ENCODE measurements around the gene AKAP8L.
A peak's percentile ranks its signal among the peaks of the same experiment; 100 is the strongest.
"Not testable (repeated sequence)": the region's sequence is repeated elsewhere in the genome, so short reads cannot be mapped to it uniquely, and the experiment has no call there.

AKAP8L gene

DNA sequence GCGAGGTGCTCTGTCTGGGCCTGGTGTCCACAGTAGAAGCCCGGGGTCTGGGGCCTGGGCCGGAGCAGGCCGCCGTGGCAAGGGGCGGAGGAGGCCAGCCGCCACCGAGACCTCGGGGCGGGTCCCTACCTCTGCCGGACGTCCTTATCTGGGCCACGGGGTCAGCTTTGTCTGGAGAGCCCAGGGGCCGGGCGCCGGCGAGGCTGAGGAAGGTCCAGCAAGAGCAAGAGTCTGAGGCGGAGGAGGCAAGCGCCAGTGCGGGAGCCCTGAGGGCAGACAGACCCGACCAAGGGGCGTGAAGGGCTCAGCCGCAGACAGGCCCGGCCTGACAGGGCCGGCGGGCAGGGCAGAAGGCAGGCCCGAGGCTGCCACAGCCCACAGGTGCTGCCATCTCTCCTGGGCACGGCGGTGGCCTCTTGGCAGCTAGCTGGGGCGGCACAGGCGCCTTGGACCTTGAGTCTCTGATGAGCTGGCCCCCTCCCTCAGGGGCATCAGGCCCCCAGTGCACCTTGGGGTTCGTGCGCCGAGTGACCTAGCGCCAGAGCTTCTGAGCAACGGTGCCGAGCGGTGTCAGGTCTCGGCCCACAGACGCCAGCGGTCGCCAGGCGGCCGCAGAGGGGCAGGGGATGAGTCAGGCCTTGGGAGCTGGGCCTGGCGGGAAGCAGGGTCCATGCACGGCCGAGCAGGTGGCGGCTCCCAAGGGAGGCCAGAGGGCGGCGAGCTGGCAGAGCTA is 20.1 kb downstream of the AKAP8L start:
- no peak overlapping the region for H3K27ac ChIP-seq
- H3K4me3 ChIP-seq = no peak overlapping the region

DNA sequence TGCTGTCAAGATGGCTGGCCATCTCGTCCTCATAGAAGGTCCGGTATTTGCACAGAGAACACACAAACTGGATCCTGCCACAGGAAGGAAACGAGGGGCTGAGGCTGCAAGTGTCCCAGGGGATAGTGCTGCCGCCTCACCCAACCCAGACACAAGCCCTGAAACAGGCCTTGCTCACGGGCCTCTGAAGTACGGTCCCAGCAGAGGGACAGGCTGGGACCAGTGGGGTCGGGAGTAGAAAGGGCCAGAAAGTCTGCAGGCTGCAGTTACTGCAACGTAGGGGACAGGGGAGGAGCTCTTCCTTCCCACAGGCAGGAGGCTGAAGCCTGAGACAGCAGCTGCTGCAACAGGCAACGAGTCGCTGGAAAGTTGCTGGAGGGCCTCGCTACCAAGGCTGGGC is 21.0 kb downstream of the AKAP8L start:
- Histone ChIP-seq H3K4me3 (no peak overlapping the region), H3K27ac (no peak overlapping the region)

DNA sequence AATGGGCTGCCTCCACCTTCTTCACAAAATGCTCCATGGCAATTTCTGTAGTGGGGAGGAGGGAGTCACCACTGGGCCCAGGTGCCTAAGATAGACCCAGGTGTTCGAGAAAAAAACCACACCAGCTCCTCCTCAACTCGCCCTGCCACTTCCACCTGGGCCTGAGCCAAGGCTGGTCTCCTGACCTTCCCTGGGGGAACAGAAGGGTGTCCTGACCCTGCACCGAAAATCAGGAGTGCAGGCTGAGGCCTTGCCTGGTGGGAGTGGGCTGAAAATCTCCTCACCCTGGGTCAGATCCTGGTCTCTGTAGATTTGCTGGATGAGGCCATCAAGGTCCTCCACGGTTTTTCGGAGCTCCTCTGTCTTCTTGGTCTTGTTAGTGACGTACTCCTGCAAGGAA is 21.6 kb downstream of the AKAP8L start:
- Histone ChIP-seq H3K27ac (no peak overlapping the region), H3K4me3 (no peak overlapping the region)

DNA sequence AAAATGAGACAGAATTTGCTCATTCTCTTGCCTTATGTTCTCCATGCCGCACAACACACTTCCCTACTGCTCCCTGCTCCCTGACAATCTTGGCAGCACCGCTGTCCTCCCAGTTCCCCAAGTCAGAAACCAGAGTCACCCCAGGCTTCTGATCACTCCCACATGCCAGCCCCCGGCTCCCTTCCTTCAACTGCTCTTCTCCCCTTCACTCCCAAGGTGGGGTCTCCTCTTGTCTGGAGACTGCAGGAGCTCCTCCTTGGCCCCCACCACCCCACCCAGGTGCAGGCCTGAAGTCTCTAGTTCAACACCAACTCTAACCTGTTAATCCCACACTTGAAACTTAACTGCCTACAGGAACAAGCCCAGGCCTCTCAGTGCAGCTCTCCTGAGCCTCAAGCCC is 22.4 kb downstream of the AKAP8L start:
- no peak overlapping the region for H3K27ac ChIP-seq
- H3K4me3 ChIP-seq = no peak overlapping the region

DNA sequence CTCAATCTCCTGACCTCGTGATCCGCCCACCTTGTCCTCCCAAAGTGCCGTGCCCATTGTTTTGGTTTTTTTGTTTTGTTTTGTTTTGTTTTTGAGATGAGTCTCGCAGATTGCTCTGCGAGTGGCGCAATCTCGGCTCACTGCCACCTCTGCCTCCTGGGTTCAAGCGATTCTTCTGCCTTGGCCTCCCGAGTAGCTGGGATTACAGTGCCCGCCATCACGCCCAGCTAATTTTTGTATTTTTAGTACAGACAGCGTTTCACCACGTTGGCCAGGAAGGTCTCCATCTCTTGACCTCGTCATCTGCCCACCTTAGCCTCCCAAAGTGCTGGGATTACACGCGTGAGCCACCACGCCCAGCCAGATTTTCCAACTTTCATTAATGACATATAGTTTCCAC is 23.5 kb downstream of the AKAP8L start:
- not testable (repeated sequence) for H3K27ac ChIP-seq, H3K4me3 ChIP-seq

DNA sequence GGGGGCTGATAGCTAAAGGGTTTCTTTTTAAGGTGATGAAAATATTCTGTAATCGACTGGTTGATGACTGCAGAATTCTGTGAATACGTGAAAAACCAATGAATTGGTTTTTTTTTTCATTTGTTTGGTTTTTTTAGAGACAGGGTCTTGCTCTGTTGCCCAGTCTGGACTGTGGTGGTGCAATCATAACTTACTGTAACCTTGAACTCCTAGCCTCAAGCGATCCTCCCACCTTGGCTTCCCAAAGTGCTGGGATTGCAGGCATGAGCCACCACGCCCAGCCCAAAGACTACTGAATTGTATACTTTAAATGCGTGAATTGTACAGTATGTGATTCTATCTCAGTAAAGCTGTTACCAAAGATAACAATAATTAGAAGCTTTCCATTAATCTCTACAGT is 24.4 kb downstream of the AKAP8L start:
- Histone ChIP-seq H3K4me3 (no peak overlapping the region), H3K27ac (no peak overlapping the region)

DNA sequence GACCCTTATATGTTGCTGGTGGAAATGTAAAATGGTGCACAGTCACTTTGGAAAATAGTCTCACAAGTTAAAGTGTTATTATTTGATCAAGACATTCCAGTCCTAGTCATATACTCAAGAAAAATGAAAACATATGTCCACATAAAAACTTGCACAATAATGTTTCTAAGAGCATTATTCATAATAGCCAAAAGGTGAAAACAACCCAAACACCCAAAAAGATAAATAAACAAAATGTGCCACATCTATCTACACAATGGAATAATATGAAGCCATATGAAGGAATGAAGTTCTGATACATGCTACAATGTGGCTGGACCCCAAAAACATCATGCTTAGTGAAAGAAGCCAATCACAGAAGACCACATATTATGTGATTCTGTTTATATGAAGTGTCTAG is 24.8 kb downstream of the AKAP8L start:
- H3K27ac ChIP-seq = no peak overlapping the region
- no peak overlapping the region for H3K4me3 ChIP-seq

DNA sequence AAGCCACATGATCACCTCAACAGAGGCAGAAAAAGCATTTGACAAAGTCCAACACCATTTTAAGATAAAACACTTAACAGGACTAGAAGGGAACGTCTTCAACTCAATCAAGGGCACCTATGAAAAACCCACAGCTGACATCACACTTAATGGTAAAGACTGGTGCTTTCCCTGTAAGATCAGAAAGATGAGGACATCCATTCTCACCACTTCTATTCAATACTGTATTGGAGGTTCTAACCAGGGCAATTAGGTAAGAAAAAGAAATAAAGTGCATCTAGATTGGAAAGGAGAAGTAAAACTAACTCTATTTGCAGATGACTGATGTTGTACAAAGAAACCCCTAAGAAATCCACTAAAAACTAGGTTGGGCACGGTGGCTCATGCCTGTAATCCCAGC is 28.0 kb downstream of the AKAP8L start:
- H3K27ac ChIP-seq = no peak overlapping the region

DNA sequence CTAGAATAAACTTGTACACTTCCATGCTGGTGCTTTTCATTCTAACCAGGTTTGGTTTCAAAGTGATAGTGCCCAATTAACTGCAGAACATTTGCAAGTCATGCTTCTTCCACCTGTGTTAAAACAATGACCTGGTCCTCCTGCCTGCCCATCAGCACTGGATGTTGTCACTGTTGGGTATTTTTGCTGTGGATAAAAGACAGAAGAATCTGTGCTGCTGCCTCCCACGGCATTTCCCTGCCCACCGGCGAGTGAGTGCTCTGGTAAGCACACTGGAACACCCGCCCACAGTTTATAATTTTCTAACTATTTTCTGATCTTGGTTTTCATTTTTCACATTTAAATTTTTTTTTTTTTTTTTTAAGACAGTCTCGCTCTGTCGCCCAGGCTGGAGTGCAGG is 36.9 kb downstream of the AKAP8L start:
- Histone ChIP-seq H3K27ac (no peak overlapping the region), H3K4me3 (no peak overlapping the region)

More for the DNA sequence above, 28.0 kb downstream of the AKAP8L start:
- no peak overlapping the region for H3K4me3 ChIP-seq

DNA sequence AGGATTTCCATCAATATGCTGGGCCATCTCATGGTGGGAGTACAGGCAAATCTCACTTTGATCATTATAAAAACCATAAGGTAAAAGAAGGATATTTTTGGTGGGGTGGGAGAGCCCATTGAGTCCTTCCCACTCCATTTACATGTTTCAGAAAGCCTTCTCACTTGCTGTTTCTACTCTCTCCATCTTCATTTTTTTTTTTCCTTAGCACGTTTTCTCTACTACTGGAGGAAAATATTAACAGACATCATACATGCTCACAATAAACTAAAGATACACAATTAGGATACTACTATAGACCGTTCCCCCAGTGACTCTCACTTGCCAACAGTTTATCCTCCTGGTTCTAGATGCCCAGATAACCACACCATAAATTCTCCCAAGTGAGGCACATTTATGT is 37.4 kb downstream of the AKAP8L start:
- H3K27ac ChIP-seq = peak overlapping the region in 1 of 21 experiments; percentile 29

DNA sequence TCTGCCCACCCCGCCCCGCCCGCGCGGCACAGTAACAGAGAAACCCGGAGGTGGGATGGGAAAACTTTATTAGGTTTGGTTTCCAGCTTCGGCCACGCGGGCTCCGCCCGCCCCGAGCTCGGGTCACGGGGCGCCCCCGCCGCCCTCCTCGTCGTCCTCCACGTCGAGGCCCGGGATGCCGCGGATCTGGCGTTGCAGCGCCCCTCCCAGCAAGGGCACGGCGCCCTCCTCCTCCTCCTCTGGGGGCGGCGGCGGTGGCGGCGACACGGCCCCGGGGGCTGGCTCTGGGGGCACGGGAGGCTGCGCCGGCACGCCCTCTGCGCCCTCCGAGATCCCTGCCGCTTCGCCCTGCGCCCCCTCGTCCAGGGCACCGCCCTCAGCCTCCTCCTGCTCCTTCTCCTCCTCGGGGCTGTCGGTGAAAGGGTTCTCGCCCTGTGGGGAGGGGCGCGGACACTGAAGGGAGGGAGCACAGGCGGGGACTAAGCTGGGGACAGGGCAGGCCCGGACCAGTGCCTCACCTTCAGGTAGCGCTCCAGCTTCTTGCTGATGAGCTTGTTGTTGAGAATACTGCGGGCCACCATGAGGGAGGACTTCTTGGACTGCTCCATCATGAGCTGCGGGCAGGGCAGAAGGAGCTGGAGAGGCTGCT is 38.7 kb downstream of the AKAP8L start:
- H3K4me3 ChIP-seq = peak overlapping the region; percentile 72 to 100 (median 87)
- H3K27ac ChIP-seq = peak overlapping the region; percentile 23 to 100 (median 98)

More for the DNA sequence above, 37.4 kb downstream of the AKAP8L start:
- no peak overlapping the region for H3K4me3 ChIP-seq

DNA sequence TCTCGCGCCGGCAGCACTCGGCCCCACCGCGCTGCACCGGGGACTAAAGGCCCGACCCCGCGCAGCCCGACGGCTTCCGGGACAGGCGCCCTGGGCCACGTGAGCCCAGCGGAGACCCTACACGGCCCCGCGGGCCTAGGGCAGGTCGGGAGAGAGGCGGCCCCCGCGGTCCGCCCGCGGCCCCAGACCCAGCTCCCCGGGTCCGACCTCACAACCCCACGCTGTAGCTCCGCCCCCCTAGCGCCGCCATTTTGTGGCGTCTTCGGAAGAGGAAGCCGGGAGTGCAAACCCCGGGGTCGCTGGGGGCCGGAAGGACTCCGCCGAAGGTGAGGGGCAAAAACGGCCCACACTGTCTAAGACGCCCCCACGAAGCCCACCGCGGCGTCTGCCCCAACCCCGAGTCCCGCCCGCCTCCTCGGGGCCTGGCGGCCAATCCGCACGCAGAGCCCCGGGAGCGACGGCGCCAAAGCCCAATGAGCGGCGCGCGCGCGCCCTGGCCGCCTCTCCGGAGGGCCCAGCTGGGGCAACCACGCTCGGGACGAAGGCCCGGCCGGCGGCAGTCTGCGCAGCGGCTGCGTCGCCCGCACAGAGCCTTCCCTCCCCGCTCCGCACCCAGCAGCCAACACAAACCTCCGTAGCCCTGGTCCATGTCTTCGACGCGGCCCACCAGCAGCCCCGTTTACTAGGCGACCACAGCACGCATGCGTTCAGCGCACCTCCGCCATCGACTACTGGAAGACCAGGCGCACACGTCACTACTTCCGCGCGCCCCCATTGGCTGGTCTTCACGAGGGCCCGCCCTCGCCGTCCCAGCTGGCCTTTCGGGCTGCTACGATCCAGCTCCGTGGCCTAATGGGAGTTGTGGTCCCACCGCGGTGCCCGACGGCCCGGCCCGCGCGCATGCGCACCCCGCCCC is 39.4 kb downstream of the AKAP8L start, which contains the start of gene AKAP8:
Gene AKAP8, minus strand, starts transcription at position 705 of the 916 bp plus-strand sequence. Its CDS starts 56 bp downstream, at position 649.
- peak within 1 kb of the TSS; percentile 84 to 100 (median 98) for H3K27ac ChIP-seq

DNA sequence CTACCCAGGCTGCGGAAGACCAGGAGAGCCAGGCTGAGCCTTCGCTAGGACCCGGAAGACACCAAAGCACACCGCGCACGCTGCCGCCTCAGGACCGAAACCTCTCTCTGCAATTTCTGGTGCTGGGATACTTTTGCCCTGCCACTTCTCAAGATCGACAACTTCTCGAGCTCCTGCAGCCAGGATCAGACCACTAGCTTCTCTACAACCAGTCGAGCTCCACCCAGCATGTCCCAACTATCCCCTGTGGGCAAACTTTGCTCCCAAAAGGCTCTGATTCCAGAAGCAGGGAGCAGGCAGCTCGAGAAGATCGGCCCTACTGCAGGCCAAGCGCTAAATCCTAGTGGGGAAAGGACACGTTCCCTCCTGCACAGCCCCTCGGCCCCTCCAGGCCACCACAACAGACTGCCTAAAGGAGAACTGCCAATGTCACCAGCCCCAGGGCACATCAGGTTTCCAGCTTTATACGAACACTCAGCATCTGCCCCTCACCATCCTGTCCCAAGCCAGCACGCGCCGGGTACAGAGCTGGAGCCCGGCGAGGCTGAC is 40.2 kb downstream of the AKAP8L start:
- H3K4me3 ChIP-seq = peak overlapping the region; percentile 72 to 100 (median 87)
- peak overlapping the region; percentile 84 to 100 (median 98) for H3K27ac ChIP-seq

More for the DNA sequence above, 39.4 kb downstream of the AKAP8L start, which contains the start of gene AKAP8:
- H3K4me3 ChIP-seq = peak within 1 kb of the TSS; percentile 72 to 100 (median 87)

DNA sequence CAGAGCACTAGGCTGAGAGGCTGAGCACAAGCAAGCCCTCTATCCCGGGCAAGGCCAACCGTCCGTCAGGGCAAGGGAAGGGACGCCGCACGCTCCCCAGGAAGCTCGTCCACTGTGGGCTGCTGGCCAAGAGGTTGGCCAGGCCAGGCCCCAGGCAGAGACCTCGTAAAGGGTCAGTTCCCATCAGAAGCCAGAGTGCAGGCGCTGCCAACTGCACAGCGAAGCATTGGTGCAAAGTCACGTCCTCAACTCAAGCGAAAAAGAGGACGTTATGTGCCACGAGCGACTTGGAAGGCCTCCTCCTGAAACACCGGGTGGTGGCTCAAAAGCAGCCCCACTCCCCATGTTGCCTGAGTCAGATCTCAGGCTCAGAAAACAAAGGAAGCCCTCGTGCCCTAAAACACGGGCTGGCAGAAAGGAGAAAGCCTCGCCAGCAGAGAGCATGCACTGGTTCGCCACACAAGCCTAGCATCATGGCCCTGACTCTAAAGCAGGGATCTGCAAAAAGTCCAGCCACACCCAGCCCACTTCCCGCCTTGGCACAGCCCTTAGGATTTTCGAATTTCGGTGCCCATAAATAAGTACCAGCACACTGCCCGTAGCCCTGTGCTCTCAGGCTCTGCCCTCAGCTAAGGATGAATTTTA is 43.9 kb downstream of the AKAP8L start:
- H3K27ac ChIP-seq = peak overlapping the region in 9 of 21 experiments; percentile 6 to 72 (median 32)
- H3K4me3 ChIP-seq = no peak overlapping the region

DNA sequence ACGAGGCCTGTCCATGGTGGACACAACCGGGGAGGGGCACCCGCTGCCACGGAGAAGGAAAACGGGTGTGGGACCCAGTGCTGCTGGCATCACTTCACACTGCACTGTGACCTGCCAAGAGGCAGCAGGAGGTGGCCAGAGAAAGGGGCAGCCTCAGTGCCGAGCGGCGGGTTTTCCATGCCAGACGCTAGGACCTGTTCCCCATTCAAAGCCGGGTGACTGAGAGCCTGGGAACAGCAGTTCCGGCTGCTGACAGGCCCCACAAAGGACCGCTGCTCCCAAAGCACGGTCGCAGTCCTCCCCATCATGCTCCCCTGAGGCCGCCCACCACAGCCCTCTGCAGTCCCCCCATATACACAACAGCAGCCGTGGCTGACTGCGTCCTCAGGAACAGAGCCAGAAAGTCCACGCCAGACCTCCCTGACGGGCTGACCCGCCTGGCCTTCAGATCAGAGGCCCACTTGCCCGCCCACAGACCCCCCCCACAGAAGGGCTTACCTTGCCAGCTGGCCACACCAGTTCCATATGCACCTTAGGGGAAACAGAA is 44.6 kb downstream of the AKAP8L start:
- Histone ChIP-seq H3K27ac (peak overlapping the region in 10 of 21 experiments; percentile 8 to 72 (median 32)), H3K4me3 (no peak overlapping the region)

DNA sequence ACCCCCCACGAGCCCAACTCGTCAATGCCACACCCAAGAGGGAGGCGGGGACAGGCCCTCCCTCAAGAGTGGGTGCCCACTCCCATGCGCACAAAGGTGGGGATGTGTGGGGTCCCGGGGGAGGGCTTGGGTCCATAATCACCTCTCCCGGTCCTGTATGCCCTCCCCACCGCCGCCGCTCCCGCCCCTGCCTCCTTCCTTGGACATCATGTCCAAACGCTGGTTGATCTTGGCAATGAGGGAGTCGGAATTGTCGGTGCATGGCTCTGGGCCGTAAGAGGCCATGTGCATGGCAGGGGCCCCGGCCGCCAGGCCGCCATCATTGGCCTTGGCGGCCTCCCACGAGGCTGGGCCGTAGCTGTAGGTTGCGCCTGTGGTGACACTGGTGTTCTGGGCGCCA is 45.1 kb downstream of the AKAP8L start:
- H3K4me3 ChIP-seq = no peak overlapping the region

DNA sequence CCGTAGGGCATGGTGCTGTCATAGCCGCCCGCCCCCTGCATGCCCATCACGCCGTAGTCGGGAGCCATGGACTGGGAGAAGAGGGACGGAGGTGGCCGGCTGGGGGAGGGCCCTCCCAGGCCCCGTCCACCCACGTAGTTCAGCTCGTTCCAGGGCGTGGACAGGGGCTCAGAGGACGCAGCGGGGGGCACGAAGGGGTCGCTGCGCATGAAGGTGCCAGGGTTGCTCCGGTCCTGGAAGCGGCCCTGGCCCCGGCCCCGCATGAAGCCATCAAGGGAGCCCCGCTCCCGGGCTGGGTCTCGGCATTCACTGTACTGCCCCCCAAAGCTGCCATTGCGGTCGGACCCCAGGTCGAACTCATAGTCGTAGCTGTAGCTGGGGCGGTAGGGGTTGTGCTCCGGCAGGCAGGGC is 45.9 kb downstream of the AKAP8L start:
- H3K27ac ChIP-seq = no peak overlapping the region
- H3K4me3 ChIP-seq = no peak overlapping the region

More for the DNA sequence above, 45.1 kb downstream of the AKAP8L start:
- peak overlapping the region in 4 of 21 experiments; percentile 4 to 72 (median 52) for H3K27ac ChIP-seq

DNA sequence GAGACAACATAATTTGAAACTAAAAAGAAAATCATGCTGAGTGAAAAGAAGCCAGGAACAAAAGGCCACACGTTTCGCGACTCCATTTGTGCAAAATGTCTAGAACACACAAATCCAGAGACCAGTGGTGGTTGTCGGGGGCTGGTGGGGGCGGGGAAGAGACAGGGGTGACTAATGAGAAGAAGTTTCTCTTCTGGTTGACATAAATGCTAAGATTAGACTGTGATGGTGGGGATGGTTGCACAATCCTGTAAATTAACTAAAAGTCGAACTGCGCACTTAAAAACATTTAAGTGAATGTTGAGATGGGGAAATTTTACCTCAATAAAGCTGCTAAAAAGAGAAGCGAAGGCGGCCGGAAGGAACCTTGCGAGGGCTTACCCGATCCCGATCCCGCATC is 46.3 kb downstream of the AKAP8L start:
- Histone ChIP-seq H3K4me3 (no peak overlapping the region), H3K27ac (no peak overlapping the region)

DNA sequence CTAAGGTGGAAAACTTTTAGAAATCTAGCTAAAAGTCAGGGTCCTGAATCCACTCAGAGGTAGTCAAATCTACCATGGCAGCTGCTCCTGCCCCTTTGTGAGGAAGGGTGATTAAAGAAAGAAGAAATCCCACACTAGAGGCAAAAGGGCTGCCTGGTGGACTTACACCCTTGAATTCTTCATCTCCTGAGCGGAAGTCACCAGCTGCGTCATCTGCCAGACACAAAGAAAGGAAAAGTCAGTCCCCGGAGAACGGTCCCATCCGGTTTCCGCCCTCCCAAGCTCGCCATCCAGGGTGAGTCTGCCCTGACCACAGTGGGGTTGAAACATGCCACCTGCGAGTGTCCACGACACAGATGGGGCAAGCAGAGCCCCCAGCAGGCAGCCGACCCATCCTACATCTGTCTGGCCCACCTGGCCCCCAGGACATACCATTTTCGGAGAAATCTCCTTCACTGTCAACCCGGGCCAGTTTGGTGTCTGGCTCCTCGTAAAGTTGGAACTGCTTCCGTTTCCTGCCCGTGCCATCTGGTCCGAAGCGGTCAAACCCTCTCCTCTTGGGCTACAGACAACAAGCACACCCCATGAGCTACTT is 46.9 kb downstream of the AKAP8L start:
- Histone ChIP-seq H3K27ac (no peak overlapping the region), H3K4me3 (no peak overlapping the region)

Measured in skin epidermis (tissue), 12 donors.